Esophagus squamous epithelium (tissue), 4 donors: ENCODE data around the gene BABAM1.

Experiments used
- POLR2A ChIP-seq, 4 donors: fragments of 450-650 bp; IDR thresholded peaks; one replicate each; pipeline ENCODE4 v1.6.1; 2017; ENCODE audit warnings: antibody characterized with exemption in 4 of 4, mild to moderate bottlenecking in 4 of 4, moderate library complexity in 3 of 4
- TF ChIP-seq, protein P1 (sequence below), 6 experiments: fragments of 450-650 bp in 4 of 6; fragments of 200-600 bp in 2 of 6; sonication (generic) in 2 of 6; IDR thresholded peaks; one replicate each; pipeline ENCODE4 v1.5.1; 2016 to 2019; ENCODE audit warnings: antibody characterized with exemption in 6 of 6, mild to moderate bottlenecking in 4 of 6, moderate library complexity in 4 of 6

DNA sequence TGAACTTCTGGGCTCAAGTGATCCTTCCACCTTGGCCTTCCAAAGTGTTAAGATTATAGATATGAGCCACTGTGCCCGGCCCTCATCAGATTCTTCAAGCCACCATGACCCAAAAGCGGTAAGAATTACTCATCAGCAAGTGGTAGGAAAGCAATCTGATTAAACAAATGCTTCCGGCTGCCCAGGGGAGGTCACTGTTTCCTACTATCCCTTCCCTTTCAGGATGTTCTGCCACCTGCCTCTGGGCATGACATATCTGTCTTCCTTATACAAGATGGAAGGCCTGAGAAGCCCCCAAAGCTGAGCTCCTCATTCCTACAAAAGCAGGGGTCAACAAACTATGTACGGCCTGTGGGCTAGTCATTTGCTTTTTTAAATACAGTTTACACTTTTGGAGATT, 29.0 kb downstream of the BABAM1 start:
- TF ChIP-seq, protein P1, sequence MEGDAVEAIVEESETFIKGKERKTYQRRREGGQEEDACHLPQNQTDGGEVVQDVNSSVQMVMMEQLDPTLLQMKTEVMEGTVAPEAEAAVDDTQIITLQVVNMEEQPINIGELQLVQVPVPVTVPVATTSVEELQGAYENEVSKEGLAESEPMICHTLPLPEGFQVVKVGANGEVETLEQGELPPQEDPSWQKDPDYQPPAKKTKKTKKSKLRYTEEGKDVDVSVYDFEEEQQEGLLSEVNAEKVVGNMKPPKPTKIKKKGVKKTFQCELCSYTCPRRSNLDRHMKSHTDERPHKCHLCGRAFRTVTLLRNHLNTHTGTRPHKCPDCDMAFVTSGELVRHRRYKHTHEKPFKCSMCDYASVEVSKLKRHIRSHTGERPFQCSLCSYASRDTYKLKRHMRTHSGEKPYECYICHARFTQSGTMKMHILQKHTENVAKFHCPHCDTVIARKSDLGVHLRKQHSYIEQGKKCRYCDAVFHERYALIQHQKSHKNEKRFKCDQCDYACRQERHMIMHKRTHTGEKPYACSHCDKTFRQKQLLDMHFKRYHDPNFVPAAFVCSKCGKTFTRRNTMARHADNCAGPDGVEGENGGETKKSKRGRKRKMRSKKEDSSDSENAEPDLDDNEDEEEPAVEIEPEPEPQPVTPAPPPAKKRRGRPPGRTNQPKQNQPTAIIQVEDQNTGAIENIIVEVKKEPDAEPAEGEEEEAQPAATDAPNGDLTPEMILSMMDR (IDR thresholded peaks at IDR 0.05): no peak
- TF ChIP-seq POLR2A (IDR thresholded peaks at IDR 0.05): no peak
